Measurements from ENCODE around the gene MAP2.

Gene MAP2

GRCh38 chr2:209532321-209532720, 108.5 kb downstream of the MAP2 start:
- DNase-seq (ENCODE audit: low spot score) = no peak

GRCh38 chr2:209533391-209533790, 109.5 kb downstream of the MAP2 start:
- no peak for DNase-seq (ENCODE audit: low spot score)

GRCh38 chr2:209534228-209534627, 110.4 kb downstream of the MAP2 start:
- no peak for DNase-seq (ENCODE audit: low spot score)

GRCh38 chr2:209536363-209536762, 112.5 kb downstream of the MAP2 start:
- DNase-seq (ENCODE audit: low spot score) = no peak

- no peak for DNase-seq (ENCODE audit: low spot score)
Observed at GRCh38 chr2:209547726-209548125, 123.9 kb downstream of the MAP2 start.

- no peak for DNase-seq (ENCODE audit: low spot score)
Observed at GRCh38 chr2:209549589-209549988, 125.7 kb downstream of the MAP2 start.

- DNase-seq (ENCODE audit: low spot score) = no peak
Observed at GRCh38 chr2:209553913-209554312, 130.1 kb downstream of the MAP2 start.

- no peak for DNase-seq (ENCODE audit: low spot score)
Observed at GRCh38 chr2:209556354-209556961, 132.6 kb downstream of the MAP2 start.

GRCh38 chr2:209560911-209561310, 137.1 kb downstream of the MAP2 start:
- DNase-seq (ENCODE audit: low spot score) = no peak

GRCh38 chr2:209563453-209563852, 139.6 kb downstream of the MAP2 start:
- DNase-seq (ENCODE audit: low spot score) = no peak

GRCh38 chr2:209564816-209565215, 141.0 kb downstream of the MAP2 start:
- DNase-seq (ENCODE audit: low spot score) = no peak

GRCh38 chr2:209565896-209566582, 142.2 kb downstream of the MAP2 start:
- no peak for DNase-seq (ENCODE audit: low spot score)

GRCh38 chr2:209570194-209570593, 146.3 kb downstream of the MAP2 start:
- DNase-seq (ENCODE audit: low spot score) = no peak

GRCh38 chr2:209574515-209574914, 150.7 kb downstream of the MAP2 start:
- no peak for DNase-seq (ENCODE audit: low spot score)

GRCh38 chr2:209577376-209578357, 153.8 kb downstream of the MAP2 start:
- DNase-seq (ENCODE audit: low spot score) = no peak

GRCh38 chr2:209578394-209579001, 154.7 kb downstream of the MAP2 start:
- no peak for DNase-seq (ENCODE audit: low spot score)

GRCh38 chr2:209579230-209579749, 155.4 kb downstream of the MAP2 start:
- no peak for DNase-seq (ENCODE audit: low spot score)

GRCh38 chr2:209581040-209581439, 157.2 kb downstream of the MAP2 start:
- no peak for DNase-seq (ENCODE audit: low spot score)

GRCh38 chr2:209582281-209582680, 158.4 kb downstream of the MAP2 start:
- DNase-seq (ENCODE audit: low spot score) = no peak

GRCh38 chr2:209584472-209584871, 160.6 kb downstream of the MAP2 start:
- no peak for DNase-seq (ENCODE audit: low spot score)

- no peak for DNase-seq (ENCODE audit: low spot score)
Observed at GRCh38 chr2:209584915-209585314, 161.1 kb downstream of the MAP2 start.

GRCh38 chr2:209591021-209591420, 167.2 kb downstream of the MAP2 start:
- no peak for DNase-seq (ENCODE audit: low spot score)

Measured in hematopoietic multipotent progenitor cell treated with erythropoietin and hydrocortisone succinate and interleukin-3 and kit ligand, for 15 days (in vitro differentiated cells).